K562 (cell line): ENCODE data around the gene MED29. TPM values are rescaled to one million over a fixed set of nuclear protein-coding genes. Genes with fewer than 3 reads are reported as not detected.
A peak's percentile ranks its signal among the peaks of the same experiment; 100 is the strongest.

Experiments
- ATAC-seq: fragments of 200-7000 bp; cut with Tn5 transposase; 3 replicates; pipeline ENCODE4 v1.9.1; 2020; ENCODE audit warnings: moderate library complexity
- BruUV-seq: library from RNA; stranded (reverse); fragments of 400-500 nt; replicated peaks from 2 replicates; lab custom pipeline; 2021; lab: Mats Ljungman, UMichigan
- CTCF ChIA-PET: fragments of 300-600 bp; formaldehyde crosslinking; extraction: SDS; loops from one replicate; lab custom pipeline; 2021; ENCODE audit warnings: low intra/inter-chr PET ratio; lab: Yijun Ruan, JAX
- POLR2A ChIA-PET: fragments of 300-600, 350-650 bp; sonication (Branson Sonifier 250); formaldehyde crosslinking; extraction: SDS; loops from one replicate; lab custom pipeline; 2021; ENCODE audit warnings: antibody characterized with exemption, inconsistent platforms; lab: Yijun Ruan, JAX
- DNase-seq, 4 experiments: peaks; one replicate each; pipeline versions ENCODE4 v3.0.0 to v3.0.0-alpha.2; 2011 to 2018; ENCODE audit warnings: low spot score in 3 of 4, mixed read lengths in 3 of 4; ENCODE audit errors: extremely low read depth in 1 of 4
- FAIRE-seq: peaks from 2 replicates; lab custom pipeline; 2011; peaks lifted over from hg19 to GRCh38; lab: Jason Lieb, UNC
- H2AFZ ChIP-seq: 2 replicates; pipeline ENCODE4 v1.6.0; 2011; ENCODE audit warnings: low read depth, low read length, control low read depth, inconsistent platforms
- H3K27ac ChIP-seq: fragments of 200-600 bp; 3 replicates; pipeline ENCODE4 v1.8.0; 2011; ENCODE audit warnings: low read depth, mild to moderate bottlenecking, control low read depth, inconsistent platforms, low read length, moderate library complexity, mixed read lengths; ENCODE audit errors: extremely low read depth
- H3K27me3 ChIP-seq, 2 experiments: fragments of 300-600 bp in 1 of 2; 2 replicates in 1 of 2; 3 replicates in 1 of 2; pipeline versions ENCODE4 v1.6.0 to v1.8.0; 2011; ENCODE audit warnings: inconsistent platforms in 2 of 2, low read length in 2 of 2, mild to moderate bottlenecking in 1 of 2, mixed read lengths in 1 of 2, moderate library complexity in 1 of 2; ENCODE audit not compliant: control insufficient read depth in 2 of 2, insufficient read depth in 2 of 2
- H3K36me3 ChIP-seq: fragments of 300-600 bp; 3 replicates; pipeline ENCODE4 v1.8.0; 2011; ENCODE audit warnings: mild to moderate bottlenecking, low read length, inconsistent platforms; ENCODE audit not compliant: control insufficient read depth, insufficient read depth
- H3K4me1 ChIP-seq, 2 experiments: fragments of 200-600 bp in 1 of 2; replicated peaks in 1 of 2; 2 replicates in 1 of 2; 3 replicates in 1 of 2; pipeline versions ENCODE4 v1.5.1 to v1.8.0; 2011; ENCODE audit warnings: inconsistent platforms in 2 of 2, low read length in 2 of 2, mild to moderate bottlenecking in 1 of 2, mixed read lengths in 1 of 2, moderate library complexity in 1 of 2; ENCODE audit not compliant: control insufficient read depth in 2 of 2, insufficient read depth in 2 of 2
- H3K4me2 ChIP-seq: 2 replicates; pipeline ENCODE4 v1.6.1; 2011; ENCODE audit warnings: low read length, control low read depth, inconsistent platforms, mixed read lengths; ENCODE audit not compliant: insufficient read depth
- H3K4me3 ChIP-seq: fragments of 200-600 bp; sonication (generic), shearing (Covaris generic); 2 replicates; pipeline ENCODE4 v1.5.1; 2016; ENCODE audit warnings: control low read depth, inconsistent platforms
- H3K79me2 ChIP-seq: fragments of 200-600 bp; 3 replicates; pipeline ENCODE4 v1.8.0; 2011; ENCODE audit warnings: low read length, inconsistent platforms; ENCODE audit not compliant: control insufficient read depth, insufficient read depth
- H3K9ac ChIP-seq, 2 experiments: 2 replicates each; pipeline versions ENCODE4 v1.6.0 to v1.6.1; 2011; ENCODE audit warnings: low read depth in 2 of 2, low read length in 2 of 2, control low read depth in 1 of 2, inconsistent platforms in 1 of 2, mild to moderate bottlenecking in 1 of 2, mixed read lengths in 1 of 2; ENCODE audit not compliant: insufficient read depth in 1 of 2
- H3K9me1 ChIP-seq: one replicate; pipeline ENCODE4 v1.6.0; 2011; ENCODE audit warnings: inconsistent platforms, mild to moderate bottlenecking, low read length, moderate library complexity; ENCODE audit not compliant: control insufficient read depth, insufficient read depth
- H3K9me3 ChIP-seq: replicated peaks from 2 replicates; pipeline ENCODE4 v1.5.1; 2011; ENCODE audit warnings: low read depth, low read length, inconsistent platforms; ENCODE audit not compliant: control insufficient read depth, insufficient read depth
- H4K20me1 ChIP-seq: replicated peaks from 2 replicates; pipeline ENCODE4 v1.6.1; 2011; ENCODE audit warnings: low read length, inconsistent platforms, mixed read lengths; ENCODE audit not compliant: control insufficient read depth, insufficient read depth
- CEBPZ ChIP-seq: fragments of 150-350 bp; IDR thresholded peaks from 2 replicates; pipeline ENCODE4 v1.6.1; 2014; ENCODE audit warnings: low read depth, mild to moderate bottlenecking, low read length, borderline replicate concordance
- CXXC5 ChIP-seq: fragments of 250-450 bp; sonication (Bioruptor Pico); IDR thresholded peaks from 2 replicates; pipeline ENCODE4 v1.8.0; 2022; ENCODE audit warnings: inconsistent platforms, mild to moderate bottlenecking, moderate library complexity
- DPF2 ChIP-seq: fragments of 450-650 bp; IDR thresholded peaks from 2 replicates; pipeline ENCODE4 v1.6.1; 2016
- EHMT2 ChIP-seq: fragments of 450-650 bp; IDR thresholded peaks from 2 replicates; pipeline ENCODE4 v1.6.1; 2018; ENCODE audit warnings: antibody characterized with exemption
- GABPA ChIP-seq: fragments of 200-800 bp; sonication (Bioruptor generic); conservative IDR thresholded peaks from 2 replicates; pipeline ENCODE4 v1.6.1; 2016; ENCODE audit warnings: low read depth, missing genetic modification characterization, missing compliant biosample characterization
- HLTF ChIP-seq: fragments of 450-650 bp; IDR thresholded peaks from 2 replicates; pipeline ENCODE4 v1.6.1; 2016
- HOMEZ ChIP-seq: fragments of 250-450 bp; sonication (Bioruptor Pico); IDR thresholded peaks from 2 replicates; pipeline ENCODE4 v1.4.0; 2020; ENCODE audit warnings: mild to moderate bottlenecking, moderate library complexity
- KAT2B ChIP-seq: IDR thresholded peaks from one replicate; pipeline ENCODE4 v1.6.1; 2012; ENCODE audit warnings: low read depth, mild to moderate bottlenecking, control low read depth, inconsistent platforms, low read length, moderate library complexity
- POLR2H ChIP-seq: IDR thresholded peaks from 2 replicates; pipeline ENCODE4 v1.6.1; 2016; ENCODE audit warnings: missing genetic modification characterization, low read depth, mild to moderate bottlenecking, control low read depth, missing compliant biosample characterization, moderate library complexity
- PTBP1 ChIP-seq: fragments of 200-400 bp; formaldehyde crosslinking; IDR thresholded peaks from 2 replicates; pipeline ENCODE4 v1.6.1; 2017; ENCODE audit warnings: low read depth, low read length
- RBM25 ChIP-seq: fragments of 200-400 bp; formaldehyde crosslinking; IDR thresholded peaks from 2 replicates; pipeline ENCODE4 v1.6.1; 2018; ENCODE audit warnings: low read length, low read depth, moderate library complexity; ENCODE audit not compliant: severe bottlenecking
- RFX5 ChIP-seq: IDR thresholded peaks from 2 replicates; pipeline ENCODE4 v1.6.1; 2011; ENCODE audit warnings: low read depth, mild to moderate bottlenecking, improper control_type of control experiment, low read length
- SIN3B ChIP-seq: fragments of 450-650 bp; IDR thresholded peaks from 2 replicates; pipeline ENCODE4 v1.6.1; 2017; ENCODE audit warnings: low read depth, mild to moderate bottlenecking, moderate library complexity
- SRSF9 ChIP-seq: fragments of 200-400 bp; formaldehyde crosslinking; IDR thresholded peaks from 2 replicates; pipeline ENCODE4 v1.6.1; 2017; ENCODE audit warnings: low read depth, low read length, borderline replicate concordance
- ZNF518B ChIP-seq: fragments of 250-450 bp; sonication (Bioruptor Pico); IDR thresholded peaks from 2 replicates; pipeline ENCODE4 v1.5.0; 2021; ENCODE audit warnings: mild to moderate bottlenecking, moderate library complexity
- WGBS: fragments of 100-300 bp; shearing (Covaris generic); methylation state at CpG from one replicate; pipeline ENCODE4 v1.1.6; 2016; ENCODE audit warnings: low coverage, mixed read lengths; ENCODE audit not compliant: insufficient coverage; ENCODE audit errors: missing lambda C conversion rate; 5-methylcytosine and 5-hydroxymethylcytosine counted together
- in situ Hi-C: fragments of 300-500 bp; cut with MboI; formaldehyde crosslinking; loops from 4 replicates; pipeline ENCODE4 v1.15.0; 2018; ENCODE audit warnings: inconsistent platforms, mixed read lengths
- intact Hi-C: fragments of 100-400 bp; cut with micrococcal nuclease; formaldehyde crosslinking; loops from 2 replicates; pipeline ENCODE4 v1.14.2; 2022
- polyA plus RNA-seq, 8 experiments: library from polyadenylated mRNA; depleted of rRNA in 4 of 8; stranded (reverse) in 5 of 8; unstranded in 3 of 8; fragments of >200 nt; fragmentation: Nextera tagmentation in 2 of 8; fragmentation: Illumina TruSeq in 1 of 8; extraction: Ambion mirVana in 2 of 8; extraction: Trizol in 1 of 8; gene quantifications; 2 replicates each; pipeline versions ENCODE4 v1.2.1 to v1.2.3, GENCODE V29; 2011 to 2014; ENCODE audit warnings: inconsistent platforms in 1 of 8, missing spikeins in 1 of 8
- total RNA-seq, 7 experiments: library from RNA; depleted of rRNA in 6 of 7; stranded (reverse); fragments of >200 nt in 6 of 7; fragmentation: Illumina TruSeq in 2 of 7; extraction: Trizol in 2 of 7; gene quantifications; 2 replicates each; pipeline versions ENCODE4 v1.2.1 to v1.2.3, GENCODE V29; 2011 to 2021; ENCODE audit warnings: low replicate concordance in 1 of 7

Gene MED29
- total and polyA plus RNA-seq, 9 of the 15 experiments (the other 6 are each of a cell fraction or from before 2014, with no cell fraction given) = 1.8 to 22.6 (median 12.4) TPM

GRCh38 chr19:39356647-39357046 is 34.5 kb upstream of the MED29 start:
- intact Hi-C loops = no loop called here
- Histone ChIP-seq H3K4me3 (peak overlapping the region; percentile 21; the same call in 1 of the 2 replicates), H4K20me1 (peaks cover 10% of the 10 kb centered on the region; the same call in 1 of the 2 replicates), H3K79me2 (peaks cover 56% of the 10 kb centered on the region), H3K36me3 (peaks cover 88% of the 10 kb centered on the region), H3K4me1 (peaks cover 11 to 37% of the 10 kb centered on the region in 2 experiments), H3K27me3 (no peaks in the 10 kb centered on the region), H2AFZ (no peak overlapping the region), H3K9me1 (no peaks in the 10 kb centered on the region), H3K9me3 (no peaks in the 10 kb centered on the region), H3K27ac (peak overlapping the region; percentile 70), H3K4me2 (peak overlapping the region; percentile 65), H3K9ac (peak overlapping the region; percentile 46 to 84)
- in situ Hi-C loops = no loop called here
- ATAC-seq (peak; percentile 95), FAIRE-seq (peak; percentile 87), DNase-seq (peak; percentile 83 to 86 (median 83))
- POLR2A ChIA-PET = interaction anchor here (1.9 to 2.4 kb wide), 2 partner anchors 10 to 34 kb away, joined by 6 to 7 read pairs; partner anchors contain the start of genes MED29 and PAF1
- BruUV-seq = no TSS peak
- CTCF ChIA-PET = no interaction called here
- WGBS = 18% methylated on average over 11 of the region's 18 CpGs
- TF ChIP-seq GABPA (tag) (no peak), RBM25 (no peak), HLTF (no peak), POLR2H (no peak), EHMT2 (no peak), CEBPZ (no peak), SIN3B (no peak), PTBP1 (no peak), CXXC5 (CRISPR knock-in tag) (peak; percentile 39; the same call in 1 of the 2 replicates), SRSF9 (no peak), KAT2B (no peak), HOMEZ (CRISPR knock-in tag) (no peak), DPF2 (no peak), ZNF518B (no peak), RFX5 (no peak)
